C4-2B (cell line): Measurements from ENCODE around the gene NFYC.

ENCODE experiments used
- CTCF ChIP-seq: fragments of 450-650 bp; conservative IDR thresholded peaks from 2 replicates; pipeline ENCODE4 v1.5.1; 2017; ENCODE audit warnings: mild to moderate bottlenecking
- ZFX ChIP-seq: fragments of 450-650 bp; IDR thresholded peaks from 2 replicates; pipeline ENCODE4 v1.6.1; 2017

- TF ChIP-seq CTCF (no peak), ZFX (no peak)
Observed at GRCh38 chr1:40745176-40745575, 53.7 kb downstream of the NFYC start.
